Mesenchymal stem cell (in vitro differentiated cells and primary cell): ENCODE data around the gene MLLT3.

Source experiments
- DNase-seq: peaks from one replicate; pipeline ENCODE4 v3.0.0-alpha.2; 2013
- H2AFZ ChIP-seq: one replicate; pipeline ENCODE4 v1.6.1; 2013; ENCODE audit warnings: low read depth, mild to moderate bottlenecking, control low read depth, inconsistent platforms, low read length, moderate library complexity
- H2AK5ac ChIP-seq: 2 replicates; pipeline ENCODE4 v1.6.1; 2013; ENCODE audit warnings: low read length, moderate library complexity, mild to moderate bottlenecking, inconsistent platforms; ENCODE audit not compliant: severe bottlenecking
- H2BK120ac ChIP-seq: one replicate; pipeline ENCODE4 v1.6.1; 2013; ENCODE audit warnings: low read depth, mild to moderate bottlenecking, inconsistent platforms, low read length, moderate library complexity
- H2BK12ac ChIP-seq, 2 experiments: one replicate each; pipeline ENCODE4 v1.6.1; 2013; ENCODE audit warnings: inconsistent platforms in 2 of 2, low read length in 2 of 2, mild to moderate bottlenecking in 2 of 2, moderate library complexity in 2 of 2, control low read depth in 1 of 2
- H2BK15ac ChIP-seq: one replicate; pipeline ENCODE4 v1.6.1; 2013; ENCODE audit warnings: mild to moderate bottlenecking, low read depth, inconsistent platforms; ENCODE audit not compliant: poor library complexity, severe bottlenecking
- H2BK5ac ChIP-seq: 2 replicates; pipeline ENCODE4 v1.6.1; 2013; ENCODE audit warnings: low read depth, mild to moderate bottlenecking, low read length, control low read depth, inconsistent platforms; ENCODE audit not compliant: poor library complexity, severe bottlenecking
- H3K14ac ChIP-seq, 2 experiments: one replicate each; pipeline ENCODE4 v1.6.1; 2013; ENCODE audit warnings: inconsistent platforms in 2 of 2, low read length in 2 of 2, control low read depth in 1 of 2, mild to moderate bottlenecking in 1 of 2, moderate library complexity in 1 of 2
- H3K18ac ChIP-seq, 2 experiments: one replicate each; pipeline ENCODE4 v1.6.1; 2013; ENCODE audit warnings: inconsistent platforms in 2 of 2, low read length in 2 of 2, control low read depth in 1 of 2, low read depth in 1 of 2, mild to moderate bottlenecking in 1 of 2
- H3K23ac ChIP-seq, 2 experiments: one replicate each; pipeline ENCODE4 v1.6.1; 2013; ENCODE audit warnings: inconsistent platforms in 2 of 2, low read length in 2 of 2, mild to moderate bottlenecking in 2 of 2, moderate library complexity in 2 of 2, control low read depth in 1 of 2
- H3K27ac ChIP-seq: 2 replicates; pipeline ENCODE4 v1.5.1; 2013; ENCODE audit warnings: mild to moderate bottlenecking, moderate library complexity, low read length, control low read depth, inconsistent platforms; ENCODE audit not compliant: poor library complexity, severe bottlenecking
- H3K27me3 ChIP-seq, 2 experiments: 2 replicates each; pipeline versions ENCODE4 v1.6.1 to v1.7.0; 2013; ENCODE audit warnings: low read length in 2 of 2, mild to moderate bottlenecking in 2 of 2, moderate library complexity in 2 of 2, control low read depth in 1 of 2, inconsistent platforms in 1 of 2; ENCODE audit not compliant: control insufficient read depth in 1 of 2, insufficient read depth in 1 of 2
- H3K36me3 ChIP-seq, 2 experiments: 2 replicates each; pipeline versions ENCODE4 v1.6.1 to v1.7.0; 2013; ENCODE audit warnings: low read length in 2 of 2, control low read depth in 1 of 2, inconsistent platforms in 1 of 2, low read depth in 1 of 2, mild to moderate bottlenecking in 1 of 2; ENCODE audit not compliant: insufficient read depth in 2 of 2, control insufficient read depth in 1 of 2
- H3K4ac ChIP-seq, 2 experiments: one replicate each; pipeline ENCODE4 v1.6.1; 2013; ENCODE audit warnings: inconsistent platforms in 2 of 2, low read length in 2 of 2, mild to moderate bottlenecking in 2 of 2, moderate library complexity in 2 of 2, control low read depth in 1 of 2, low read depth in 1 of 2
- H3K4me1 ChIP-seq: 2 replicates; pipeline ENCODE4 v1.6.1; 2013; ENCODE audit warnings: low read depth, low read length, control low read depth; ENCODE audit not compliant: control insufficient read depth, insufficient read depth
- H3K4me2 ChIP-seq: 2 replicates; pipeline ENCODE4 v1.6.1; 2013; ENCODE audit warnings: low read length, mild to moderate bottlenecking, inconsistent platforms; ENCODE audit not compliant: poor library complexity, severe bottlenecking
- H3K4me3 ChIP-seq, 2 experiments: 2 replicates each; pipeline versions ENCODE4 v1.5.1 to v1.7.0; 2013; ENCODE audit warnings: low read length in 2 of 2, mild to moderate bottlenecking in 2 of 2, control low read depth in 1 of 2, low read depth in 1 of 2; ENCODE audit not compliant: insufficient read depth in 1 of 2
- H3K79me1 ChIP-seq: replicated peaks from 2 replicates; pipeline ENCODE4 v1.6.1; 2013; ENCODE audit warnings: mild to moderate bottlenecking, control low read depth, low read length, inconsistent platforms; ENCODE audit not compliant: poor library complexity, severe bottlenecking
- H3K9ac ChIP-seq: 2 replicates; pipeline ENCODE4 v1.7.0; 2013; ENCODE audit warnings: mild to moderate bottlenecking, low read length, moderate library complexity
- H3K9me3 ChIP-seq: 2 replicates; pipeline ENCODE4 v1.7.0; 2013; ENCODE audit warnings: mild to moderate bottlenecking, low read length; ENCODE audit not compliant: control insufficient read depth
- H4K8ac ChIP-seq: one replicate; pipeline ENCODE4 v1.6.1; 2013; ENCODE audit warnings: inconsistent platforms, mild to moderate bottlenecking, low read length, moderate library complexity
- H4K91ac ChIP-seq: one replicate; pipeline ENCODE4 v1.6.1; 2013; ENCODE audit warnings: mild to moderate bottlenecking, low read length, inconsistent platforms
- WGBS: methylation state at CpG from one replicate; pipeline ENCODE4 v1.1.7; 2013; ENCODE audit warnings: mixed read lengths; 5-methylcytosine and 5-hydroxymethylcytosine counted together

The MLLT3 gene

GRCh38 chr9:20391208-20391607 is 231.1 kb downstream of the MLLT3 start:
- no peak for DNase-seq
- Histone ChIP-seq H3K36me3 (no peaks in the 10 kb centered on the region), H3K27me3 (no peaks in the 10 kb centered on the region), H4K91ac (no peak overlapping the region), H3K4me2 (no peak overlapping the region), H3K4me1 (no peaks in the 10 kb centered on the region), H2BK12ac (no peak overlapping the region), H3K79me1 (peaks cover 11% of the 10 kb centered on the region), H3K18ac (no peak overlapping the region), H2BK5ac (no peak overlapping the region), H3K23ac (no peak overlapping the region), H2BK15ac (no peak overlapping the region), H4K8ac (no peak overlapping the region), H3K9me3 (no peaks in the 10 kb centered on the region), H2AFZ (no peak overlapping the region), H3K9ac (no peak overlapping the region), H2AK5ac (no peak overlapping the region), H3K4me3 (no peak overlapping the region), H2BK120ac (no peak overlapping the region), H3K4ac (no peak overlapping the region), H3K14ac (no peak overlapping the region), H3K27ac (no peak overlapping the region)
- 89% methylated on average over 1 of the region's 1 CpG for WGBS

- Histone ChIP-seq H2BK12ac (no peak overlapping the region), H2BK15ac (no peak overlapping the region), H3K79me1 (peaks cover 11% of the 10 kb centered on the region), H3K14ac (no peak overlapping the region), H3K4me3 (no peak overlapping the region), H4K91ac (no peak overlapping the region), H3K9ac (no peak overlapping the region), H3K4ac (no peak overlapping the region), H3K23ac (no peak overlapping the region), H2AK5ac (no peak overlapping the region), H3K4me2 (no peak overlapping the region), H3K9me3 (no peaks in the 10 kb centered on the region), H4K8ac (no peak overlapping the region), H2BK120ac (no peak overlapping the region), H2AFZ (no peak overlapping the region), H3K27ac (no peak overlapping the region), H2BK5ac (no peak overlapping the region), H3K36me3 (no peaks in the 10 kb centered on the region), H3K27me3 (no peaks in the 10 kb centered on the region), H3K18ac (no peak overlapping the region), H3K4me1 (no peaks in the 10 kb centered on the region)
- no peak for DNase-seq
Observed at GRCh38 chr9:20390400-20390799, 231.9 kb downstream of the MLLT3 start.

- Histone ChIP-seq H2BK120ac (no peak overlapping the region), H3K4me2 (no peak overlapping the region), H4K8ac (no peak overlapping the region), H3K27ac (no peak overlapping the region), H2BK5ac (no peak overlapping the region), H2AFZ (no peak overlapping the region), H3K4me3 (no peak overlapping the region), H3K9me3 (no peaks in the 10 kb centered on the region), H4K91ac (no peak overlapping the region), H3K14ac (no peak overlapping the region), H3K4ac (no peak overlapping the region), H3K36me3 (no peaks in the 10 kb centered on the region), H2AK5ac (no peak overlapping the region), H2BK12ac (no peak overlapping the region), H3K79me1 (peaks cover 2% of the 10 kb centered on the region), H2BK15ac (no peak overlapping the region), H3K4me1 (no peaks in the 10 kb centered on the region), H3K27me3 (no peaks in the 10 kb centered on the region), H3K18ac (no peak overlapping the region), H3K9ac (no peak overlapping the region), H3K23ac (no peak overlapping the region)
- DNase-seq = no peak
- WGBS = 86% methylated on average over 3 of the region's 3 CpGs
Observed at GRCh38 chr9:20387062-20387461, 235.2 kb downstream of the MLLT3 start.

GRCh38 chr9:20384642-20385041 is 237.7 kb downstream of the MLLT3 start:
- no CpG with 5 or more reads among the region's 2 CpGs for WGBS

More at GRCh38 chr9:20384642-20385041, 237.7 kb downstream of the MLLT3 start:
- Histone ChIP-seq H2AK5ac (no peak overlapping the region), H3K9ac (no peak overlapping the region), H3K9me3 (no peaks in the 10 kb centered on the region), H2BK120ac (no peak overlapping the region), H2AFZ (no peak overlapping the region), H3K23ac (no peak overlapping the region), H3K4me1 (no peaks in the 10 kb centered on the region), H3K4me3 (no peak overlapping the region), H3K4ac (no peak overlapping the region), H2BK12ac (no peak overlapping the region), H4K8ac (no peak overlapping the region), H3K36me3 (no peaks in the 10 kb centered on the region), H4K91ac (no peak overlapping the region), H3K79me1 (peaks cover 2% of the 10 kb centered on the region), H3K18ac (no peak overlapping the region), H3K4me2 (no peak overlapping the region), H3K27me3 (no peaks in the 10 kb centered on the region), H3K27ac (no peak overlapping the region), H2BK15ac (no peak overlapping the region), H3K14ac (no peak overlapping the region), H2BK5ac (no peak overlapping the region)
- DNase-seq = no peak
